ENCODE results near the gene PASK.

PASK gene

DNA sequence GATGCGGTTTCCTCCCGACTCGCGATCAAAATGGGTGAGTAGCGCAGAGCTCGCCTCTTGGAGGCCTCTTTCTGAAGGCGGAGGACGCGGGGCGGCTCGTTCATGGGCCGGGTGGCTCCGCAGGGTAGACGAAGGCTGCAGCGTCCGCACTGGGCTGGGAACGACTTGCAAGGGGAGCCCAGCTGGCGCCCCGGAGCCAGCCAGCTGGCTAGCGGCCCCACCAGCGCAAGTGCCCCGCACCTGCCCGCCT is 328 bp upstream of the PASK start:
- in situ Hi-C loops (cut with HindIII; ENCODE audit: low pct_ligation_motif_present, low sequenced_read_pairs): no loop called here
- H3K27ac ChIP-seq: no peak overlapping the region
- TF ChIP-seq, protein P1, sequence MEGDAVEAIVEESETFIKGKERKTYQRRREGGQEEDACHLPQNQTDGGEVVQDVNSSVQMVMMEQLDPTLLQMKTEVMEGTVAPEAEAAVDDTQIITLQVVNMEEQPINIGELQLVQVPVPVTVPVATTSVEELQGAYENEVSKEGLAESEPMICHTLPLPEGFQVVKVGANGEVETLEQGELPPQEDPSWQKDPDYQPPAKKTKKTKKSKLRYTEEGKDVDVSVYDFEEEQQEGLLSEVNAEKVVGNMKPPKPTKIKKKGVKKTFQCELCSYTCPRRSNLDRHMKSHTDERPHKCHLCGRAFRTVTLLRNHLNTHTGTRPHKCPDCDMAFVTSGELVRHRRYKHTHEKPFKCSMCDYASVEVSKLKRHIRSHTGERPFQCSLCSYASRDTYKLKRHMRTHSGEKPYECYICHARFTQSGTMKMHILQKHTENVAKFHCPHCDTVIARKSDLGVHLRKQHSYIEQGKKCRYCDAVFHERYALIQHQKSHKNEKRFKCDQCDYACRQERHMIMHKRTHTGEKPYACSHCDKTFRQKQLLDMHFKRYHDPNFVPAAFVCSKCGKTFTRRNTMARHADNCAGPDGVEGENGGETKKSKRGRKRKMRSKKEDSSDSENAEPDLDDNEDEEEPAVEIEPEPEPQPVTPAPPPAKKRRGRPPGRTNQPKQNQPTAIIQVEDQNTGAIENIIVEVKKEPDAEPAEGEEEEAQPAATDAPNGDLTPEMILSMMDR (IDR thresholded peaks at IDR 0.05; ENCODE audit: low read depth, low read length, missing control alignments): no peak
- H3K4me3 ChIP-seq (ENCODE audit: low read depth, low read length): peak overlapping the region; percentile 83
- no peak for DNase-seq
- no peaks in the 10 kb centered on the region for H3K36me3 ChIP-seq (replicated peaks)
- no peaks in the 10 kb centered on the region for H3K27me3 ChIP-seq (replicated peaks)

DNA sequence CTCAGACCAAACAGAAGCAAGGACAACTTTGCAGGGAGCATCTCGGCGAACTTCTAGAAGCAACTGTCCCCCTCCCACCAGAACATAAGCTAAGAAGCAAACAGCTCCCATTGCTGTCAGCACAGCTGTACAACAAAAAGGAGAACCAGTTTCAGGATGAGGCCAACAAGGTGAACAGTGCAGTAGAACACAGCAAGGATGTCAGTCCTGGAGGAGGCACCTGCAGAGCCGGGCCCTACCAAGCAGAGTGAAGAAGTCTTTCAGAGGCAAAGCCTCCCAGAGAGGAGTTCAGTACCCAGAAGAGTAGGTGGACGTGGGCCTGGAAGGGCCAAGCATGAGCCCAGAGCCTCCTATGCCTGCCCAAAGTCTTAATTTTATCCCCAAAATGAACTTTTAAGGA is 1.0 kb downstream of the PASK start:
- Histone ChIP-seq H3K27ac (no peak overlapping the region), H3K27me3 (replicated peaks) (no peaks in the 10 kb centered on the region), H3K4me3 (ENCODE audit: low read depth, low read length) (peak overlapping the region; percentile 83), H3K36me3 (replicated peaks) (no peaks in the 10 kb centered on the region)
- in situ Hi-C loops (cut with HindIII; ENCODE audit: low pct_ligation_motif_present, low sequenced_read_pairs): no loop called here
- TF ChIP-seq, protein P1 (IDR thresholded peaks at IDR 0.05; ENCODE audit: low read depth, low read length, missing control alignments): no peak
- DNase-seq: no peak

DNA sequence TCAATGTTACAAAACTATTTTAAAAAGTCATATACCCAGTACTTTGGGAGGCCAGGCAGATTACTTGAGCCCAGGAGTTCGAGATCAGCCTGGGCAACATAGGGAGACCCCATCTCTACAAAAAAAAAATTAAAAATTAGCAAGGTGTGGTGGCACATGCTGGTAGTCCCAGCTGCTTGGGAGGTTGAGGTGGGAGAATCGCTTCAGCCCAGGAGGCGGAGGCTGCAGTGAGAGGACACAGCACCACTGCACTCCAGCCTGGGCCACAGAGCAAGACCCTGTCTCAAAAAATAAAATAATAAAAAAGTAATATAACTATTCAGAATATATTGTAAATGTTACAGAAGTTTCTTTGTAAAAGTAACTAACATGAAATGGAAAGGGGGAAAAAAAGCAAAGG is 1.9 kb downstream of the PASK start:
- in situ Hi-C loops (cut with HindIII; ENCODE audit: low pct_ligation_motif_present, low sequenced_read_pairs): no loop called here

DNA sequence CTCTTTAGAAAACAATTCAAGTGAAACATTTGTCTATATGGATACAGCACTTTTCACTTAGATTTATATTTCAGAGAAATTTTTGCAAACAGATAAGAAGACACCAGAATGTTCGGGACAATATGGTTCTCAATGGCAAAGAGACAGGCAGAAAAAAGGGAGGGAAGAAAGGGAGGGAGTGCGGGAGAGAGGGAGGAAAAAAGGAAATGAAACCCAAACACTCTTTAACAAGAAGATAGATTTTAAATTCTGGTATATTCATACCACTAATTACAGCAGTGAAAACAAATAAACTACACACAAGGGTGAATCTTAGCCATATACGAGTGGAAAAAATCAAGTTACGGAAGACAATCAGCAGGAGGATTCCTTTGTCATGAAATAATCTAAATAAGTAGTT is 3.0 kb downstream of the PASK start:
- no peaks in the 10 kb centered on the region for H3K36me3 ChIP-seq (replicated peaks)
- H3K27ac ChIP-seq: no peak overlapping the region
- in situ Hi-C loops (cut with HindIII; ENCODE audit: low pct_ligation_motif_present, low sequenced_read_pairs): no loop called here
- H3K4me3 ChIP-seq (ENCODE audit: low read depth, low read length): no peak overlapping the region
- TF ChIP-seq, protein P1 (IDR thresholded peaks at IDR 0.05; ENCODE audit: low read depth, low read length, missing control alignments): no peak
- no peaks in the 10 kb centered on the region for H3K27me3 ChIP-seq (replicated peaks)
- DNase-seq: no peak

More for the DNA sequence above, 1.9 kb downstream of the PASK start:
- H3K4me3 ChIP-seq (ENCODE audit: low read depth, low read length): no peak overlapping the region
- no peak overlapping the region for H3K27ac ChIP-seq
- no peak for DNase-seq
- H3K36me3 ChIP-seq (replicated peaks): no peaks in the 10 kb centered on the region
- H3K27me3 ChIP-seq (replicated peaks): no peaks in the 10 kb centered on the region
- TF ChIP-seq, protein P1 (IDR thresholded peaks at IDR 0.05; ENCODE audit: low read depth, low read length, missing control alignments): no peak

DNA sequence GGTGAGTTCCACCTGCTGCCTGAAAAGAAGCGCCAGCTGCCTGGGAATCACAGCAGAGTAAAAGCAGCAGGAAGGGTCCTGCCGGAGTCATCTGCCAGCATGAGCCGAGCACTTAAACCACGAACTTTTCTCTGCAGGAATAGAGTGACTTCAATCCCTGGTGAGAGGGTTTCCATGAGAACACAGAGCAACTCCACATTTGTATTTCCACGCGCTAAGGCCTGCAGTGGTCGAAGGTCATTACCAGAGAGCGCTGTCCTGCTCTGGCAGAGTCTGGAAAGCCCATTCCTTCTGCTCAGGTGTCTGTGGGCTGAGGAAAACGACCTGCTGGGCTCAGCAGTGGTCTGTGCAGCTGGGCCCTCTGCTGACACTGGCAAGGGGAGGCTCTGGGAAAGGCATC is 6.7 kb downstream of the PASK start:
- in situ Hi-C loops (cut with HindIII; ENCODE audit: low pct_ligation_motif_present, low sequenced_read_pairs): no loop called here
- H3K27ac ChIP-seq: no peak overlapping the region

DNA sequence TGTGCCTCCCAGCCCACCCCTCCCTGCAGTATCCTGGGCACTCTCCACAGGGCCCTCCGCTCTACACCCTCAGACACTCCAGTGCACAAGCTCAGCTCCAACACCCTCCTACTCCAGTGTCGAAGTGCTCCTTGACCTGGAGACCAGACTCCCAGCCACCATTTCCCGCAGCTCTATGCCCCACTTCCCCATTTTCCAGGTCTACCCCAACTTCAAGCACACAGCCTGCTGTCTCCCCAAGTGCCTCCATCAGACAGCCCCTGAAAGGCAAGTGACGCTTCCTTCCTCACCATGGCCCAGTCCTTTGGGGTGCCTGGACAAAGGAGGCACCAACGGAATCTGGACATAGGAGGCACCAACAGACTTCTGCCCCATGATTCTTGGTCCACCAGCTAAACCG is 7.2 kb downstream of the PASK start:
- no peaks in the 10 kb centered on the region for H3K36me3 ChIP-seq (replicated peaks)

More for the DNA sequence above, 6.7 kb downstream of the PASK start:
- H3K27me3 ChIP-seq (replicated peaks): no peaks in the 10 kb centered on the region
- no peak overlapping the region for H3K4me3 ChIP-seq (ENCODE audit: low read depth, low read length)
- DNase-seq: no peak
- no peaks in the 10 kb centered on the region for H3K36me3 ChIP-seq (replicated peaks)
- TF ChIP-seq, protein P1 (IDR thresholded peaks at IDR 0.05; ENCODE audit: low read depth, low read length, missing control alignments): no peak

More for the DNA sequence above, 7.2 kb downstream of the PASK start:
- TF ChIP-seq, protein P1 (IDR thresholded peaks at IDR 0.05; ENCODE audit: low read depth, low read length, missing control alignments): no peak
- Histone ChIP-seq H3K4me3 (ENCODE audit: low read depth, low read length) (no peak overlapping the region), H3K27ac (no peak overlapping the region), H3K27me3 (replicated peaks) (no peaks in the 10 kb centered on the region)
- in situ Hi-C loops (cut with HindIII; ENCODE audit: low pct_ligation_motif_present, low sequenced_read_pairs): no loop called here
- no peak for DNase-seq
